Parathyroid adenoma (tissue), 2 donors: ENCODE data around the gene GAL3ST3.
"Not testable (repeated sequence)": the region's sequence is repeated elsewhere in the genome, so short reads cannot be mapped to it uniquely, and the experiment has no call there.

Experiments used
- H2AFZ ChIP-seq: fragments of 300-600 bp; sonication (generic); one replicate; pipeline ENCODE4 v1.7.0; 2017; ENCODE audit warnings: antibody characterized with exemption, mild to moderate bottlenecking
- H3K27ac ChIP-seq: fragments of 300-600 bp; sonication (generic); one replicate; pipeline ENCODE4 v1.7.0; 2017
- H3K27me3 ChIP-seq: fragments of 300-600 bp; sonication (generic); one replicate; pipeline ENCODE4 v1.7.0; 2017; ENCODE audit warnings: low read length; ENCODE audit not compliant: control insufficient read depth, insufficient read depth
- H3K36me3 ChIP-seq: fragments of 300-600 bp; sonication (generic); one replicate; pipeline ENCODE4 v1.7.0; 2017; ENCODE audit warnings: low read length; ENCODE audit not compliant: control insufficient read depth, insufficient read depth
- H3K4me1 ChIP-seq: fragments of 300-600 bp; sonication (generic); one replicate; pipeline ENCODE4 v1.7.0; 2017; ENCODE audit warnings: control low read depth
- H3K4me2 ChIP-seq: fragments of 300-600 bp; sonication (generic); one replicate; pipeline ENCODE4 v1.7.0; 2017; ENCODE audit warnings: low read length
- H3K4me3 ChIP-seq: fragments of 300-600 bp; sonication (generic); one replicate; pipeline ENCODE4 v1.7.0; 2017; ENCODE audit warnings: low read depth, low read length
- H3K79me2 ChIP-seq: fragments of 300-600 bp; sonication (generic); one replicate; pipeline ENCODE4 v1.7.0; 2017; ENCODE audit warnings: control low read depth
- H3K9ac ChIP-seq: fragments of 300-600 bp; sonication (generic); one replicate; pipeline ENCODE4 v1.7.0; 2017; ENCODE audit warnings: mild to moderate bottlenecking
- H3K9me3 ChIP-seq: fragments of 300-600 bp; sonication (generic); one replicate; pipeline ENCODE4 v1.7.0; 2017; ENCODE audit warnings: low read length; ENCODE audit not compliant: control insufficient read depth
- CTCF ChIP-seq: fragments of 300-600 bp; sonication (generic); IDR thresholded peaks from one replicate; pipeline ENCODE4 v1.7.0; 2017; ENCODE audit warnings: antibody characterized with exemption, mild to moderate bottlenecking
- donor health status: primary hyperparathyroidism.

Gene GAL3ST3

GRCh38 chr11:66080055-66080817 lies 31.3 kb upstream of the GAL3ST3 start:
- no peak for TF ChIP-seq CTCF
- peaks cover 3% of the 10 kb centered on the region for H3K4me1 ChIP-seq
- no peaks in the 10 kb centered on the region for H3K9me3 ChIP-seq
- H3K79me2 ChIP-seq: peaks cover 14% of the 10 kb centered on the region
- no peaks in the 10 kb centered on the region for H3K36me3 ChIP-seq
- H3K4me3 ChIP-seq: no peak overlapping the region
- H2AFZ ChIP-seq: no peak overlapping the region
- no peaks in the 10 kb centered on the region for H3K27me3 ChIP-seq
- H3K9ac ChIP-seq: no peak overlapping the region
- no peak overlapping the region for H3K27ac ChIP-seq
- no peak overlapping the region for H3K4me2 ChIP-seq

DNA sequence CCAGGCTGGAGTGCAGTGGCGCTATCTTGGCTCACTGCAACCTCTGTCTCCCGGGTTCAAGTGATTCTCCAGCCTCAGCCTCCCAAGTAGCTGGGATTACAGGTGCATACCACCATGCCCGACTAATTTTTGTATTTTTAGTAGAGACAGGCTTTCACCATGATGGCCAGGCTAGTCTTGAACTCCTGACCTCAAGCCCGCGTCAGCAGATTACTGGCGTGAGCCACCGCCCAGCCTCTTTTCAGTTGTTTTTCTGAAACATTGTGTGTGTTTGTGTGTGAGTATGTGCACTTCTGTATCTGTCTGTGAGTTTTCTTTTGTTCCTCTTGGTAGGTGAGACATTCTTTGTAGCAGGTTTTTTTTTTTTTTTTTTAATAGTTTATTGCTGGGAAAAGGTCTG lies 30.0 kb upstream of the GAL3ST3 start:
- H3K27ac ChIP-seq, H3K27me3 ChIP-seq, H3K36me3 ChIP-seq, H3K4me1 ChIP-seq, H3K4me2 ChIP-seq, H3K9me3 ChIP-seq, H3K9ac ChIP-seq, H3K4me3 ChIP-seq, H2AFZ ChIP-seq: not testable (repeated sequence)
- peaks cover 14% of the 10 kb centered on the region for H3K79me2 ChIP-seq

GRCh38 chr11:66077927-66078326 lies 29.0 kb upstream of the GAL3ST3 start:
- no peak for TF ChIP-seq CTCF
- H3K9me3 ChIP-seq: no peaks in the 10 kb centered on the region
- H3K4me2 ChIP-seq: no peak overlapping the region
- no peak overlapping the region for H3K4me3 ChIP-seq
- H3K27ac ChIP-seq: no peak overlapping the region
- peaks cover 12% of the 10 kb centered on the region for H3K79me2 ChIP-seq
- no peaks in the 10 kb centered on the region for H3K27me3 ChIP-seq
- H3K36me3 ChIP-seq: no peaks in the 10 kb centered on the region
- peaks cover 3% of the 10 kb centered on the region for H3K4me1 ChIP-seq
- H3K9ac ChIP-seq: no peak overlapping the region
- H2AFZ ChIP-seq: no peak overlapping the region

DNA sequence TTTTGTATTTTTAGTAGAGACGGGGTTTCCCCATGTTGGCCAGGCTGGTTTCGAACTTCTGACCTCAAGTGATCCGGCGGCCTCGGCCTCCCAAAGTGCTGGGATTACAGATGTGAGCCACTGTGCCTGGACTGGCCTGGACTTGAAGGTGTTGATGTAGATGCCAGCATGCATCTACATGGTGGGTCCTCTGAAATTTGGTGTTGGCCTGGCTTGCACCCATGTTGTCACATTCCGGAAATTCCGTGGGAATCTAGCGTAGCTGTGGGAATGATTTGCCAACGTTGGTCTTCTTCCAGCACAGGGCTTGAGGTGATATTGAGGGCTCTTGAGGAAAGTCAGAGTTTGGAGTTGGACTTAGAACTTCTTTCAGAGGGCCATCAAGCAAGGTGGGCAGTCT lies 27.6 kb upstream of the GAL3ST3 start:
- Histone ChIP-seq H3K4me3 (no peak overlapping the region), H3K27me3 (no peaks in the 10 kb centered on the region), H3K9me3 (no peaks in the 10 kb centered on the region), H3K27ac (no peak overlapping the region), H2AFZ (no peak overlapping the region), H3K36me3 (no peaks in the 10 kb centered on the region), H3K79me2 (peaks cover 8% of the 10 kb centered on the region), H3K9ac (no peak overlapping the region), H3K4me2 (no peak overlapping the region), H3K4me1 (no peaks in the 10 kb centered on the region)
- no peak for TF ChIP-seq CTCF

DNA sequence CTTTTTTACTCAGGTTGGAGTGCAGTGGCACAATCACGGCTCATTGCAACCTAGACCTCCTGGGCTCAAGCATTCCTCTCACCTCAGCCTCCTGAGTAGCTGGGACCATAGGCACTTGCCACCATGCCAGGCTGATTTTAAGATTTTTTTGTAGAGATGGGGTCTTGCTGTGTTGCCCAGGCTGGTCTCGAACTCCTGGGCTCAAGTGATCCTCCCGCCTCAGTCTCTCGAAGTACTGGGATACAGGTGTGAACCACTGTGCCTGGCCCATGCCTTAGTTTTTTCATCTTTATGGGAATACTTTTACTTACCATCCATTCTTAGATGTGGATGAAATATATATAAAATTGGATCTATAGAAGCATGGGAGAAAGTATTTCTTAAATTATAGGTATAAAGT lies 26.3 kb upstream of the GAL3ST3 start:
- no peaks in the 10 kb centered on the region for H3K27me3 ChIP-seq
- no peaks in the 10 kb centered on the region for H3K9me3 ChIP-seq
- H3K9ac ChIP-seq: no peak overlapping the region
- H3K27ac ChIP-seq: no peak overlapping the region
- H3K36me3 ChIP-seq: no peaks in the 10 kb centered on the region
- H3K79me2 ChIP-seq: peaks cover 8% of the 10 kb centered on the region
- TF ChIP-seq CTCF: no peak
- H3K4me3 ChIP-seq: no peak overlapping the region
- no peak overlapping the region for H2AFZ ChIP-seq
- H3K4me2 ChIP-seq: no peak overlapping the region
- no peaks in the 10 kb centered on the region for H3K4me1 ChIP-seq
